ENCODE results near the gene COG1. TPM values are rescaled to one million over a fixed set of nuclear protein-coding genes. Genes with fewer than 3 reads are reported as not detected.

Gene COG1
- total RNA-seq, 1 donor from 2014 or later = 50.4 TPM

DNA sequence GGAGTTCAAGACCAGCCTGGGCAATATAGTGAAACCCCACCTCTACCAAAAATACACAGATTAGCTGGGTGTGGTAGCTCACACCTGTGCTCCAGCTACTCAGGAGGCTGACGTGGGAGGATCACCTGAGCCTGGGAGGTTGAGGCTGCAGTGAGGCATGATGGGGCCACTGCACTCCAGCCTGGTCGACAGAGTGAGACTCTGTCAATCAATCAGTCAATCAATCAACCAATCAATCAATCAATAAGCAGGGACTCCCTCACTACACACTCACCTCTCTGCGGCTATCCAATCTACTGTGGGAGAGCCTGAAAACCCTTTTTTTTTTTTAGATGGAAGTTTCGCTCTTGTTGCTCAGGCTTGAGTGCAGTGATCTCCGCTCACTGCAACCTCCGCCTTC, 37.2 kb downstream of the COG1 start:
- Mint-ChIP-seq H3K4me1 (peaks cover 57% of the 10 kb centered on the region), H3K36me3 (no peaks in the 10 kb centered on the region), H3K27me3 (ENCODE audit: low read depth) (no peaks in the 10 kb centered on the region), H3K9me3 (no peaks in the 10 kb centered on the region), H3K27ac (no peak overlapping the region), H3K4me3 (peak overlapping the region; percentile 37)
- TF ChIP-seq, protein P1, sequence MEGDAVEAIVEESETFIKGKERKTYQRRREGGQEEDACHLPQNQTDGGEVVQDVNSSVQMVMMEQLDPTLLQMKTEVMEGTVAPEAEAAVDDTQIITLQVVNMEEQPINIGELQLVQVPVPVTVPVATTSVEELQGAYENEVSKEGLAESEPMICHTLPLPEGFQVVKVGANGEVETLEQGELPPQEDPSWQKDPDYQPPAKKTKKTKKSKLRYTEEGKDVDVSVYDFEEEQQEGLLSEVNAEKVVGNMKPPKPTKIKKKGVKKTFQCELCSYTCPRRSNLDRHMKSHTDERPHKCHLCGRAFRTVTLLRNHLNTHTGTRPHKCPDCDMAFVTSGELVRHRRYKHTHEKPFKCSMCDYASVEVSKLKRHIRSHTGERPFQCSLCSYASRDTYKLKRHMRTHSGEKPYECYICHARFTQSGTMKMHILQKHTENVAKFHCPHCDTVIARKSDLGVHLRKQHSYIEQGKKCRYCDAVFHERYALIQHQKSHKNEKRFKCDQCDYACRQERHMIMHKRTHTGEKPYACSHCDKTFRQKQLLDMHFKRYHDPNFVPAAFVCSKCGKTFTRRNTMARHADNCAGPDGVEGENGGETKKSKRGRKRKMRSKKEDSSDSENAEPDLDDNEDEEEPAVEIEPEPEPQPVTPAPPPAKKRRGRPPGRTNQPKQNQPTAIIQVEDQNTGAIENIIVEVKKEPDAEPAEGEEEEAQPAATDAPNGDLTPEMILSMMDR (IDR thresholded peaks at IDR 0.05; ENCODE audit: unreplicated experiment) = no peak
- DNase-seq (ENCODE audit: low spot score in 2 of 2, unreplicated experiment in 2 of 2) = no peak

DNA sequence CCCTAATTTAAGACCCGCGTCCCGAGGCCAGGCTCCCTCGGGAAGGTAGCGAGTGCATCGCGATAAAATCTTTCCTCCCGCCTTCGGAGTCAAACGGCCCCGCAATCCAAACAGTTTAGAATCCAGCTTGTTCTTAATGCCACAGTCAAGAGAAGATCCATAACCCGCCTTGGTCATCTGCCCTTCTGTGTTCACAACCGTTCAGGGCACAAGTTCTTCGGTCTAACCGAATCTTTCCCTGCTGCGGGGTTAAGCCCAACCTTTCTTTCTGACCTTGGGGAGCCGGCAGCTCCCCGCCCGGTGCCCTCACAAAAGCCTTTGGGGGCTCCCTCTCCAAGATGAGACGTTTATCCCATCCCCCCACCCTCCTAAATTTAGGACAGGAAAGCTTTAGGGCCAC, 38.5 kb downstream of the COG1 start:
- Mint-ChIP-seq H3K36me3 (peaks cover 10% of the 10 kb centered on the region), H3K9me3 (no peaks in the 10 kb centered on the region), H3K4me3 (peak overlapping the region; percentile 94), H3K27ac (peak overlapping the region; percentile 98), H3K4me1 (peaks cover 53% of the 10 kb centered on the region), H3K27me3 (ENCODE audit: low read depth) (no peaks in the 10 kb centered on the region)
- TF ChIP-seq, protein P1 (IDR thresholded peaks at IDR 0.05; ENCODE audit: unreplicated experiment) = no peak
- no peak for DNase-seq (ENCODE audit: low spot score in 2 of 2, unreplicated experiment in 2 of 2)

DNA sequence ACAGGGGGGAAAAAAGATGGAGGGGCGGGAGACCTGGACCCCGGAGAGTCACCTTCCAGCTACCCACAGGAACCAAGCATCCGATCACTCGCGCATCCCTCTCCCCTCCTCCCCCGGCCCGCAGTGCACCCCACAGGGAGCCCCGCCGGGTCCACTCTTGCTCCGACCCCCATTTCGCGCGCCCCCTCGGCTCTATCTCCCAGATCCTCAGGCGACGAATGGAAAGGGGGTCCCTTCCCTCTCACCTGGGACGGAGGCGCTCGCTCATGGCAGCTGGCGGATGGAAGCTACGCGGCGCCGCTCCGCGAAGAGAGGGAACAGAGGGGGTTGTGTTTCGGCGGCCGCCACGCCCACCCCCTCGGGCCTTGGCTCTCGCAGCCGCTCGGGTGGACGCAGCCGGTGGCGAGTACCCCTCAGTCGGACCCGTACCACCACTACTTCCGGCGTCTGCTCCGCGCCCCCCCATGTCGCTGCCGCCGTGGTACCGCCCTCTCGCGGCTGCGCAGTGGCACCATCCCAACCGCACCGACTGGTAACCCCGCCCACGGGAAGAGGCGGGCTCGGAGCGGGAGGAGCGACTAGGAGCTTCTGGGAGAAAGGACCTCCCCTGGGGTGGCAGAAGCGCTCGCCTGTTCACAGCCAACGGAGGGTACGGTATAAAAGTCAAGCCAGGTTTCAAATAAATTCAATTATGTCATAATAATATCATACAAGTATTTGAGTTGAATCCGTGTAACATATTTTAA, 39.2 kb downstream of the COG1 start:
- Mint-ChIP-seq H3K36me3 (peaks cover 12% of the 10 kb centered on the region), H3K4me3 (peak overlapping the region; percentile 94), H3K27ac (peak overlapping the region; percentile 98), H3K27me3 (ENCODE audit: low read depth) (no peaks in the 10 kb centered on the region), H3K4me1 (peaks cover 47% of the 10 kb centered on the region), H3K9me3 (no peaks in the 10 kb centered on the region)
- DNase-seq (ENCODE audit: low spot score in 2 of 2, unreplicated experiment in 2 of 2) = peak; percentile 95 to 97
- TF ChIP-seq, protein P1 (IDR thresholded peaks at IDR 0.05; ENCODE audit: unreplicated experiment) = peak; percentile 53

DNA sequence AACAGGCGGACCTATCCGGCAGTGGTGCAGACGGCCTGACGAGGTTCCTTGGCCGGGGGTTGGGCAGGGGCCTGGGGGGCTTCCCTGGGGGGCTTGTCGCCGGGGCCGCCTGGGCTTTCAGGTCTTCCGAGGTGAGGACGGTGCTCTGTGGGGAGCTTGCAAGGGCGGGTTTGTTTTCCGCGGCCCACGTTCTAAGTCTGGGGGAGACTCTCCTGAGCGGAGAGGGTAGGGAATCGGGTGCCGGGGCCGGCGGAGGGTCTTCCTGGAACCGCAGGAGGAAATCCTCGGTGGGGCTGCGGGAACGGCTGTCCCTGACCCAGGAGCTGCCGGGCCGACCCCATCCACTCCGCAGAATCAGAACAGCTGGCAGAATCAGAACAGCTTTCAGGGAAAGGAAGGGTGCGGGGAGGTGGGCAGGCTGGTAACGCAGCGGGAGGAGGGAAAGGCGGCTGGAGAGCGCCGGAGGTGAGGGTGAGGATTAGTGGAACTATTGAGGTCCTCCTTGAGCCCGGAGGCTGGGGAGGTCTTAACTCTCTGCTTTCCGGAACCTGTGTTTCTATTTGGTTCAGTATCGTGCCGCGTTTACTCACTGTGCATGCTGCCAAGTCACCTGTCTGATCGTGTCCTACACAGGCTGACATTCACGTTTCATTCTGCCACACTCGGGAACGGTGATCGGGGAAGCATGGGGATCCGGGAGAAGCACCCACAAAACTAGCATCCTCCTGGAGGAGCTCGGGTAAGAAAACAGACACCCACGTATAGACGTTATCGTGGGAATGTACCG, 39.9 kb downstream of the COG1 start:
- TF ChIP-seq, protein P1 (IDR thresholded peaks at IDR 0.05; ENCODE audit: unreplicated experiment) = no peak

DNA sequence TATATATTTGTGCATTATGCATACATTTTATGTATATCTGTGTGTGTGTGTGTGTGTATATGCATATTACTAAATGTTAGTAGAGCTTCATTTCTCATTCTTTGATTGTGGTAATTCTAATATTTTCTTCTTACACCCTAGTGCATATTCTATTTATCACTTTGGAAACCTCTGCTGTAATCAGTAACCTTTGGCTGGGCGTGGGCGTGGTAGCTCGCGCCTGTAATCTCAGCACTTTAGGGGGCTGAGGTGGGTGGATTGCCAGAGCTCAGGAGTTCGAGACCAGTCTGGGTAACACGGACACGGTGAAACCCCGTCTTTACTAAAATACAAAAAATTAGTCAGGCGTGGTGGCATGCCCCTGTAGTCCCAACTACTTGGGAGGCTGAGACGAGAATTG, 41.9 kb downstream of the COG1 start:
- no peak overlapping the region for H3K27ac Mint-ChIP-seq
- no peaks in the 10 kb centered on the region for H3K27me3 Mint-ChIP-seq (ENCODE audit: low read depth)
- H3K4me3 Mint-ChIP-seq = no peak overlapping the region
- TF ChIP-seq, protein P1 (IDR thresholded peaks at IDR 0.05; ENCODE audit: unreplicated experiment) = no peak
- H3K4me1 Mint-ChIP-seq = peaks cover 38% of the 10 kb centered on the region
- peaks cover 18% of the 10 kb centered on the region for H3K36me3 Mint-ChIP-seq
- no peak for DNase-seq (ENCODE audit: low spot score in 2 of 2, unreplicated experiment in 2 of 2)
- H3K9me3 Mint-ChIP-seq = no peaks in the 10 kb centered on the region

More for the DNA sequence above, 39.9 kb downstream of the COG1 start:
- Mint-ChIP-seq H3K4me3 (peak overlapping the region; percentile 94), H3K36me3 (peaks cover 12% of the 10 kb centered on the region), H3K4me1 (peaks cover 45% of the 10 kb centered on the region), H3K27me3 (ENCODE audit: low read depth) (no peaks in the 10 kb centered on the region), H3K27ac (peak overlapping the region; percentile 98), H3K9me3 (no peaks in the 10 kb centered on the region)
- DNase-seq (ENCODE audit: low spot score in 2 of 2, unreplicated experiment in 2 of 2) = peak in 1 of 2 experiments; percentile 62

Data from mesothelial cell of epicardium (in vitro differentiated cells).